ENCODE results near the gene SLC39A13. TPM values are rescaled to one million over a fixed set of nuclear protein-coding genes. Genes with fewer than 3 reads are reported as not detected.

The SLC39A13 gene
- total and polyA plus RNA-seq, 2 of the 4 experiments (the other 2 are of a cell fraction), result 32.4 to 144 TPM

DNA sequence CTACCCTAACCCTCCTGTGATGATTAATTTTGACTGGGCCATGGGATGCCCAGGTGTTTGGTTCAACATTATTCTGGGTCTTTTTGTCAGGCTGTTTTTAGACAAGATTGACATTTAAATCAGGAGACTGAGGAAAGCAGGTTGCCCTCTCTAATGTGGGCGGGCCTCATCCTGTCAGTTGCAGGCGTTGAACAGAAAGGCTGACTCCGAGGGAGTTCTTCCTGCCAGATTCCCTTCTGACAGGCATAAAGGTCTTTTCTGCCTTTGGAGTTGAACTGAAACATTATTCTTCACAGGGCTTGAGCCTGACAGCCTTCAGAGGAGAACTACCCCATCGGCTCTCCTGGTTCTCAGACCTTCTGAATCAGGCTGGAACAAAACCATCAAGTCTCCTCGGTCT lies 22.1 kb downstream of the SLC39A13 start (continued):
- TF ChIP-seq POLR2A (IDR thresholded peaks at IDR 0.05; ENCODE audit: low read depth, low read length) (no peak), RCOR1 (IDR thresholded peaks at IDR 0.05; ENCODE audit: insufficient replicate concordance, low read length) (no peak), NFE2L2 (IDR thresholded peaks at IDR 0.05; ENCODE audit: low read depth, low read length) (no peak)

- H3K23ac ChIP-seq (ENCODE audit: low read depth, low read length), result no peak overlapping the region
- no TSS peak for BruUV-seq (replicated peaks)
- no peak overlapping the region for H4K5ac ChIP-seq (ENCODE audit: low read depth, low read length)
- in situ Hi-C loops (cut with MboI; ENCODE audit: low sequenced_read_pairs), result no loop called here
- no peaks in the 10 kb centered on the region for H3K4me1 ChIP-seq (ENCODE audit: control insufficient read depth, insufficient read depth, low read length)
- H3K4me3 ChIP-seq (ENCODE audit: insufficient read depth, low read depth, low read length), result no peak overlapping the region
- no peak overlapping the region for H4K8ac ChIP-seq (ENCODE audit: low read depth in 2 of 2, low read length in 2 of 2)
- H2BK5ac ChIP-seq (ENCODE audit: low read depth, low read length, poor library complexity, severe bottlenecking), result no peak overlapping the region
- H3K9me1 ChIP-seq (ENCODE audit: insufficient read depth, low read length), result peaks cover 3% of the 10 kb centered on the region; the same call in 1 of the 2 replicates
- no peak overlapping the region for H3K14ac ChIP-seq (replicated peaks; ENCODE audit: low read depth, low read length)
- H3K9me3 ChIP-seq (ENCODE audit: control insufficient read depth, insufficient read depth, low read length), result no peaks in the 10 kb centered on the region
- no peaks in the 10 kb centered on the region for H3K36me3 ChIP-seq (ENCODE audit: control insufficient read depth, insufficient read depth, low read length)
- 97% methylated on average over 5 of the region's 9 CpGs; no CpG with 5 or more reads in 1 of the 2 experiments for WGBS, 2 experiments (ENCODE audit: extremely low coverage in 2 of 2, insufficient read length in 1 of 2)
- H3K18ac ChIP-seq (ENCODE audit: low read depth, low read length), result no peak overlapping the region
- ATAC-seq (ENCODE audit: low read depth) (no peak), DNase-seq (no peak)
- H3K27ac ChIP-seq (ENCODE audit: insufficient read depth, low read length), result no peak overlapping the region
- H2AFZ ChIP-seq (replicated peaks; ENCODE audit: low read length, poor library complexity), result no peak overlapping the region
- H3K27me3 ChIP-seq (ENCODE audit: control insufficient read depth, insufficient read depth, low read length), result no peaks in the 10 kb centered on the region
- CTCF ChIA-PET, result no interaction called here
- no peak overlapping the region for H4K91ac ChIP-seq (ENCODE audit: insufficient read depth, low read depth, low read length)
- no peak overlapping the region for H2BK15ac ChIP-seq (ENCODE audit: low read depth, low read length)
- H4K20me1 ChIP-seq (ENCODE audit: insufficient read depth, low read length), result no peaks in the 10 kb centered on the region
- H3K4ac ChIP-seq (ENCODE audit: low read depth, low read length), result no peak overlapping the region
- TF ChIP-seq POLR2A (IDR thresholded peaks at IDR 0.05; ENCODE audit: low read depth, low read length) (no peak), USF2 (IDR thresholded peaks at IDR 0.05; ENCODE audit: low read depth, low read length) (no peak), MAZ (IDR thresholded peaks at IDR 0.05; ENCODE audit: borderline replicate concordance, low read depth, low read length) (no peak), SMC3 (IDR thresholded peaks at IDR 0.05; ENCODE audit: low read depth, low read length) (no peak), CHD1 (IDR thresholded peaks at IDR 0.05; ENCODE audit: low read depth, low read length) (no peak), NFE2L2 (IDR thresholded peaks at IDR 0.05; ENCODE audit: low read depth, low read length) (no peak), RCOR1 (IDR thresholded peaks at IDR 0.05; ENCODE audit: insufficient replicate concordance, low read length) (no peak), BHLHE40 (IDR thresholded peaks at IDR 0.05; ENCODE audit: low read depth, low read length) (no peak), CTCF (conservative IDR thresholded peaks at IDR 0.05; ENCODE audit: low read depth, low read length) (no peak), RAD21 (IDR thresholded peaks at IDR 0.05; ENCODE audit: low read length) (no peak), RFX5 (IDR thresholded peaks at IDR 0.05; ENCODE audit: low read depth, low read length) (no peak)
- TF ChIP-seq, protein P1, sequence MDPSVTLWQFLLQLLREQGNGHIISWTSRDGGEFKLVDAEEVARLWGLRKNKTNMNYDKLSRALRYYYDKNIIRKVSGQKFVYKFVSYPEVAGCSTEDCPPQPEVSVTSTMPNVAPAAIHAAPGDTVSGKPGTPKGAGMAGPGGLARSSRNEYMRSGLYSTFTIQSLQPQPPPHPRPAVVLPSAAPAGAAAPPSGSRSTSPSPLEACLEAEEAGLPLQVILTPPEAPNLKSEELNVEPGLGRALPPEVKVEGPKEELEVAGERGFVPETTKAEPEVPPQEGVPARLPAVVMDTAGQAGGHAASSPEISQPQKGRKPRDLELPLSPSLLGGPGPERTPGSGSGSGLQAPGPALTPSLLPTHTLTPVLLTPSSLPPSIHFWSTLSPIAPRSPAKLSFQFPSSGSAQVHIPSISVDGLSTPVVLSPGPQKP (IDR thresholded peaks at IDR 0.05; ENCODE audit: borderline replicate concordance, low read depth, low read length), result no peak
- no peak overlapping the region for H2AK9ac ChIP-seq (replicated peaks; ENCODE audit: low read depth, low read length, poor library complexity)
- intact Hi-C loops (cut with micrococcal nuclease), result no loop called here
- no peak overlapping the region for H2AK5ac ChIP-seq (ENCODE audit: low read depth, low read length)
- H2BK120ac ChIP-seq (ENCODE audit: low read depth, low read length), result no peak overlapping the region
- POLR2A ChIA-PET (ENCODE audit: unreplicated experiment), result no interaction called here
- dilution Hi-C loops (cut with HindIII; ENCODE audit: low sequenced_read_pairs, unreplicated experiment), result no loop called here
- H3K9ac ChIP-seq (ENCODE audit: low read depth, low read length), result no peak overlapping the region
- no peak overlapping the region for H3K4me2 ChIP-seq (ENCODE audit: low read depth, low read length)
- H3K56ac ChIP-seq (ENCODE audit: extremely low read depth, insufficient read depth, low read length), result no peak overlapping the region
- H2BK20ac ChIP-seq (ENCODE audit: low read depth, low read length), result no peak overlapping the region
- no peaks in the 10 kb centered on the region for H3K79me1 ChIP-seq (ENCODE audit: low read depth in 1 of 2, low read length in 2 of 2)
Observed at GRCh38 chr11:47431356-47432083, 23.1 kb downstream of the SLC39A13 start.

Measured in IMR-90 (cell line).